Measurements from ENCODE around the gene EME2.

The EME2 gene

GRCh38 chr16:1770328-1771187 lies 2.1 kb upstream of the EME2 start:
- no peak for TF ChIP-seq CTCF (IDR thresholded peaks at IDR 0.05; ENCODE audit: insufficient read depth, low read length, missing control alignments)
- ChIA-PET CTCF (interaction anchor here (1.4 kb wide), 2 partner anchors 24 to 64 kb away, joined by 3 to 4 read pairs; partner anchors contain the start of gene MAPK8IP3), POLR2A (interaction anchor here (0.8 to 4.3 kb wide), 3 partner anchors 12 to 65 kb away, joined by 3 to 31 read pairs (median 3); partner anchors contain the start of genes MAPK8IP3, NUBP2 and SPSB3)
- DNase-seq (ENCODE audit: low read depth, low spot score) = no peak
- peak overlapping the region; percentile 81 for H3K4me3 ChIP-seq (ENCODE audit: low read depth, low read length)

GRCh38 chr16:1771188-1771863 lies 1.3 kb upstream of the EME2 start, which contains the start of gene NME3:
NME3 (minus strand) TSS chr16:1771543; CDS start chr16:1771534, 9 bp downstream.
- POLR2A ChIA-PET = interaction anchor here (0.8 to 4.3 kb wide), 2 partner anchors 11 to 65 kb away, joined by 3 to 31 read pairs; partner anchors contain the start of genes MAPK8IP3, NUBP2 and SPSB3
- TF ChIP-seq CTCF (IDR thresholded peaks at IDR 0.05; ENCODE audit: insufficient read depth, low read length, missing control alignments) = no peak

DNA sequence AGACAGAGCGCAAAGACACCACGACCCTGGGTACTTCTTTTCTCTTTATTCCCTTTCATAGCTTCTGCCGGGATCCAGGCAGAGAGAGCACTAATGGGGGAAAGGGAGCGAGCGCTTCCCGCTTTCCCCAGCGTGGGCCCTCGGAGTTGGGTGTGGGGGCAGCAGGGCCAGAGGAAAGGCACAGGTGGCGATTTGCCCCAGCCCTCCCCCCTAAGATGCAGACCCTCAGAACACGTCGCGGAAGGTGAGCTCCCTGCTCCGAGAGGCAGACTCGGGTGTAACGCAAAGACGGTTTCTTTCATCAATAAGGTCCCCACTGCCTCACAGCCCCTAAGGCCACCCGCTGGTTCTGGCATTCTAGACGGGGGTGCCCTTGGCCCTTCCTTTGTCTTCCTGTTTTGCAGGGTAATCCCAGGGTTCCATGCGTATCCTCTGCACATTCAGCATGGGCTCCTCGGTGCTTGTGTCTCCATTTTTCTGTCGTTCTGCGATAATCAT lies 697 bp upstream of the EME2 start:
- no peak for DNase-seq (ENCODE audit: low read depth, low spot score)
- peak overlapping the region; percentile 81 for H3K4me3 ChIP-seq (ENCODE audit: low read depth, low read length)
- ChIA-PET CTCF (interaction anchor here (1.3 to 1.4 kb wide), 3 partner anchors 26 to 66 kb away, joined by 3 to 7 read pairs (median 4); partner anchors contain the start of gene MAPK8IP3), POLR2A (interaction anchor here (1.0 to 4.3 kb wide), 3 partner anchors 10 to 80 kb away, joined by 3 to 31 read pairs (median 4); partner anchors contain the start of genes NUBP2 and SPSB3)
- TF ChIP-seq CTCF (IDR thresholded peaks at IDR 0.05; ENCODE audit: insufficient read depth, low read length, missing control alignments) = no peak

More at GRCh38 chr16:1771188-1771863, 1.3 kb upstream of the EME2 start, which contains the start of gene NME3:
- no peak for DNase-seq (ENCODE audit: low read depth, low spot score)
- H3K4me3 ChIP-seq (ENCODE audit: low read depth, low read length) = peak within 1 kb of the TSS; percentile 81
- CTCF ChIA-PET = interaction anchor here (1.4 kb wide), 2 partner anchors 25 to 65 kb away, joined by 3 to 4 read pairs; partner anchors contain the start of gene MAPK8IP3

DNA sequence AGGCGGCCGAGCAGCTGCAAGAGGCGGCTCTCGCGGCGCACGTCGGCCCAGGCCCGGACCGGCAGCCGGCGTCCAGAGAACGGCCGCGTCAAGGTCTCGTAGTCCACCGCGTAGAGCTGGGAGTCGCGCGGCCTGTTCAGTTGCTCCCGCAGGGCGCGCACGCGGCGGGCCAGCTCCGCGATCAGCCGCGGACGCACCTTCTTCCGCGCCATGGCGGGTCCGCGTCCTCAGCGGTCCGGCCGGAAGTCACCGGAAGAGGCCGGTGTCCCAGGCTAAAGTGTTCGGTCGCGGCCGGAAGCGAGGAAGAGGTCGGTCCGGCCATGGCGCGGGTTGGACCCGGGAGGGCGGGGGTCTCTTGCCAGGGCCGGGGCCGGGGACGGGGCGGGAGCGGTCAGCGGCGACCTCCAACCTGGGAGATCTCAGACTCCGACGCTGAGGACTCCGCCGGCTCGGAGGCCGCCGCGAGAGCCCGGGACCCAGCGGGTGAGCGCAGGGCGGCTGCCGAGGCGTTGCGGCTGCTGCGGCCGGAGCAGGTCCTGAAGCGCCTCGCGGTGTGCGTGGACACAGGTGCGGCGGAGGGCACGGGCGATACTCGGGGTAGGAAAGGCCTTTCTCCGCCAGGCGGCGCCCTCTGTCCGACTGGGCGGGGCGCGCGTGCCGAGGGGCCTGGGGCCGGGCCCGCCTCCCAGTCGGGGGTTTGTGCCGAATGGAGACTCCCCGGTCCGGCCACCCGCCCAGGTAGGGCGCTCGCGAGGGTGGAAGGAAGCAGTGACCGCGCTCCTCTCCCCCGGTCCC lies 495 bp downstream of the EME2 start, which contains the start of gene MRPS34:
MRPS34 (minus strand) TSS at position 227 of the 795 bp plus-strand sequence; CDS start at position 212, 15 bp downstream.
- TF ChIP-seq CTCF (IDR thresholded peaks at IDR 0.05; ENCODE audit: insufficient read depth, low read length, missing control alignments) = peak; percentile 82
- CTCF ChIA-PET = interaction anchor here (0.6 to 3.0 kb wide), 8 partner anchors 9 to 67 kb away, joined by 3 to 13 read pairs (median 6); partner anchors contain the start of genes FAHD1, MAPK8IP3, NUBP2 and SPSB3
- H3K4me3 ChIP-seq (ENCODE audit: low read depth, low read length) = peak within 1 kb of the TSS; percentile 81
- DNase-seq (ENCODE audit: low read depth, low spot score) = no peak
- POLR2A ChIA-PET = interaction anchor here (0.9 to 4.3 kb wide), 5 partner anchors 9 to 81 kb away, joined by 3 to 31 read pairs (median 4); partner anchors contain the start of genes NUBP2 and SPSB3

- TF ChIP-seq CTCF (IDR thresholded peaks at IDR 0.05; ENCODE audit: insufficient read depth, low read length, missing control alignments) = no peak
- peak overlapping the region; percentile 81 for H3K4me3 ChIP-seq (ENCODE audit: low read depth, low read length)
- POLR2A ChIA-PET = interaction anchor here (1.2 to 1.4 kb wide), 2 partner anchors 9 to 67 kb away, joined by 3 to 9 read pairs; partner anchors contain the start of genes NUBP2 and SPSB3
- CTCF ChIA-PET = interaction anchor here (0.6 to 3.0 kb wide), 7 partner anchors 9 to 169 kb away, joined by 3 to 13 read pairs (median 5); partner anchors contain the start of genes FAHD1, MAPK8IP3, MSRB1 and NUBP2
- DNase-seq (ENCODE audit: low read depth, low spot score) = no peak
Observed at GRCh38 chr16:1773703-1774447, 1.3 kb downstream of the EME2 start.

Data from AG04449 (cell line).